HepG2 (cell line): ENCODE results near the gene ZMYND10. TPM values are rescaled to one million over a fixed set of nuclear protein-coding genes. Genes with fewer than 3 reads are reported as not detected.

ENCODE experiments used
- ARID2 ChIP-seq: sonication (generic); formaldehyde crosslinking; IDR thresholded peaks from 2 replicates; pipeline ENCODE4 v1.8.1; 2022; ENCODE audit warnings: mild to moderate bottlenecking, missing genetic modification reagents, borderline replicate concordance
- FOSL1 ChIP-seq: sonication (generic); formaldehyde crosslinking; IDR thresholded peaks from 2 replicates; pipeline ENCODE4 v1.9.0; 2021; ENCODE audit warnings: missing genetic modification reagents, borderline replicate concordance
- FOXP4 ChIP-seq: sonication (generic); formaldehyde crosslinking; IDR thresholded peaks from 2 replicates; pipeline ENCODE4 v1.4.0; 2020; ENCODE audit warnings: missing genetic modification reagents
- HNRNPUL1 ChIP-seq: fragments of 200-400 bp; formaldehyde crosslinking; IDR thresholded peaks from 2 replicates; pipeline ENCODE4 v1.6.1; 2017; ENCODE audit warnings: low read depth, mild to moderate bottlenecking, low read length, moderate library complexity
- KDM3A ChIP-seq: IDR thresholded peaks from 2 replicates; pipeline ENCODE4 v1.6.1; 2018; ENCODE audit warnings: low read depth, missing compliant biosample characterization
- MBNL3 ChIP-seq: fragments of 250-450 bp; sonication (Bioruptor Pico); conservative IDR thresholded peaks from 2 replicates; pipeline ENCODE4 v1.8.0; 2022; ENCODE audit warnings: mild to moderate bottlenecking, inconsistent platforms
- MXI1 ChIP-seq: IDR thresholded peaks from 3 replicates; pipeline ENCODE4 v1.6.1; 2012; ENCODE audit warnings: low read depth, low read length, inconsistent platforms, borderline replicate concordance
- MZF1 ChIP-seq: sonication (generic); formaldehyde crosslinking; IDR thresholded peaks from 2 replicates; pipeline ENCODE4 v1.8.1; 2023; ENCODE audit warnings: mild to moderate bottlenecking, missing genetic modification reagents, borderline replicate concordance
- RNF2 ChIP-seq: fragments of 450-650 bp; conservative IDR thresholded peaks from 2 replicates; pipeline ENCODE4 v1.6.1; 2016; ENCODE audit warnings: low read depth
- TRIM22 ChIP-seq: fragments of 450-650 bp; IDR thresholded peaks from 2 replicates; pipeline ENCODE4 v1.6.1; 2017
- ZBTB44 ChIP-seq: sonication (generic); formaldehyde crosslinking; IDR thresholded peaks from 2 replicates; pipeline ENCODE4 v1.4.0; 2020; ENCODE audit warnings: missing genetic modification reagents
- ZC3H13 ChIP-seq: sonication (generic); formaldehyde crosslinking; IDR thresholded peaks from 2 replicates; pipeline ENCODE4 v1.8.1; 2023; ENCODE audit warnings: mild to moderate bottlenecking, missing genetic modification reagents, moderate library complexity
- ZFP41 ChIP-seq: sonication (generic); formaldehyde crosslinking; IDR thresholded peaks from 2 replicates; pipeline ENCODE4 v1.4.0; 2020; ENCODE audit warnings: mild to moderate bottlenecking, missing genetic modification reagents, borderline replicate concordance
- ZNF136 ChIP-seq: sonication (generic); formaldehyde crosslinking; IDR thresholded peaks from 2 replicates; pipeline ENCODE4 v1.8.1; 2022; ENCODE audit warnings: low read depth, mild to moderate bottlenecking, moderate library complexity, missing genetic modification reagents
- ZNF24 ChIP-seq: fragments of 450-650 bp; IDR thresholded peaks from 2 replicates; pipeline ENCODE4 v1.6.1; 2017; ENCODE audit warnings: antibody characterized with exemption, mild to moderate bottlenecking
- ZNF251 ChIP-seq: sonication (generic); formaldehyde crosslinking; IDR thresholded peaks from 2 replicates; pipeline ENCODE4 v1.9.0; 2021; ENCODE audit warnings: mild to moderate bottlenecking, missing genetic modification reagents
- ZNF281 ChIP-seq: sonication (generic); formaldehyde crosslinking; IDR thresholded peaks from 2 replicates; pipeline ENCODE4 v1.4.0; 2020; ENCODE audit warnings: missing genetic modification reagents, borderline replicate concordance
- ZNF446 ChIP-seq: sonication (generic); formaldehyde crosslinking; IDR thresholded peaks from 2 replicates; pipeline ENCODE4 v1.5.0; 2020; ENCODE audit warnings: mild to moderate bottlenecking, missing genetic modification reagents
- ZNF580 ChIP-seq: IDR thresholded peaks from 2 replicates; pipeline ENCODE4 v1.6.1; 2016; ENCODE audit warnings: low read depth, borderline replicate concordance
- ZNF615 ChIP-seq: sonication (generic); formaldehyde crosslinking; IDR thresholded peaks from 2 replicates; pipeline ENCODE4 v1.5.0; 2020; ENCODE audit warnings: mild to moderate bottlenecking, missing genetic modification reagents, borderline replicate concordance
- ZSCAN12 ChIP-seq: sonication (generic); formaldehyde crosslinking; IDR thresholded peaks from 2 replicates; pipeline ENCODE4 v1.9.0; 2021; ENCODE audit warnings: mild to moderate bottlenecking, missing genetic modification reagents
- polyA plus RNA-seq, 8 experiments: library from polyadenylated mRNA; depleted of rRNA in 3 of 8; stranded (reverse) in 7 of 8; unstranded in 1 of 8; fragments of >200 nt; fragmentation: Illumina TruSeq in 4 of 8; extraction: Trizol in 4 of 8; gene quantifications; 2 replicates each; pipeline versions ENCODE4 v1.2.1 to v1.2.3, GENCODE V29; 2011 to 2016; ENCODE audit warnings: low read depth in 4 of 8, missing spikeins in 1 of 8, mixed read lengths in 1 of 8; ENCODE audit not compliant: insufficient read depth in 1 of 8
- total RNA-seq, 5 experiments: library from RNA; depleted of rRNA; stranded (reverse); fragments of >200 nt; fragmentation: Illumina TruSeq; extraction: Trizol; gene quantifications; 2 replicates each; pipeline ENCODE4 v1.2.3, GENCODE V29; 2016; ENCODE audit warnings: low read depth in 1 of 5

The ZMYND10 gene
- total and polyA plus RNA-seq, 2 of the 13 experiments (the other 11 are each of a cell fraction or from before 2014, with no cell fraction given), result 0.60 to 0.74 TPM

- TF ChIP-seq ZNF281 (CRISPR knock-in tag) (peak; percentile 4; the same call in 1 of the 2 replicates), ARID2 (CRISPR knock-in tag) (no peak), ZC3H13 (CRISPR knock-in tag) (no peak; the same call in none of the 2 replicates), ZSCAN12 (CRISPR knock-in tag) (no peak), FOXP4 (CRISPR knock-in tag) (peak; percentile 23; the same call in 1 of the 2 replicates), ZNF136 (CRISPR knock-in tag) (no peak), MBNL3 (no peak), ZNF251 (no peak; the same call in 1 of the 2 replicates), RNF2 (0 out of 2 replicates have a peak, but pooled peaks have one; percentile 34), FOSL1 (no peak), ZBTB44 (no peak), HNRNPUL1 (peak; percentile 60; the same call in 1 of the 2 replicates), KDM3A (no peak), TRIM22 (no peak), ZNF24 (0 out of 2 replicates have a peak, but pooled peaks have one; percentile 67), ZNF446 (CRISPR knock-in tag) (peak; percentile 63; the same call in 1 of the 2 replicates), MXI1 (peak; percentile 74; the same call in 1 of the 3 replicates), ZNF615 (CRISPR knock-in tag) (no peak), ZNF580 (no peak; the same call in none of the 2 replicates), ZFP41 (no peak), MZF1 (CRISPR knock-in tag) (peak; percentile 21; the same call in 1 of the 2 replicates)
These were observed 46.5 kb downstream of the ZMYND10 start, which contains the start of the genes HYAL3 and NAA80 (continued) for GRCh38 chr3:50298836-50299637.
